Activated CD4-positive, alpha-beta T cell treated with anti-CD3 and anti-CD28 coated beads for 48 hours (primary cell): ENCODE results near the gene DEFB132.

Source experiments
- DNase-seq: peaks from one replicate; pipeline ENCODE4 v3.0.0-alpha.2; 2020

DEFB132 gene

DNA sequence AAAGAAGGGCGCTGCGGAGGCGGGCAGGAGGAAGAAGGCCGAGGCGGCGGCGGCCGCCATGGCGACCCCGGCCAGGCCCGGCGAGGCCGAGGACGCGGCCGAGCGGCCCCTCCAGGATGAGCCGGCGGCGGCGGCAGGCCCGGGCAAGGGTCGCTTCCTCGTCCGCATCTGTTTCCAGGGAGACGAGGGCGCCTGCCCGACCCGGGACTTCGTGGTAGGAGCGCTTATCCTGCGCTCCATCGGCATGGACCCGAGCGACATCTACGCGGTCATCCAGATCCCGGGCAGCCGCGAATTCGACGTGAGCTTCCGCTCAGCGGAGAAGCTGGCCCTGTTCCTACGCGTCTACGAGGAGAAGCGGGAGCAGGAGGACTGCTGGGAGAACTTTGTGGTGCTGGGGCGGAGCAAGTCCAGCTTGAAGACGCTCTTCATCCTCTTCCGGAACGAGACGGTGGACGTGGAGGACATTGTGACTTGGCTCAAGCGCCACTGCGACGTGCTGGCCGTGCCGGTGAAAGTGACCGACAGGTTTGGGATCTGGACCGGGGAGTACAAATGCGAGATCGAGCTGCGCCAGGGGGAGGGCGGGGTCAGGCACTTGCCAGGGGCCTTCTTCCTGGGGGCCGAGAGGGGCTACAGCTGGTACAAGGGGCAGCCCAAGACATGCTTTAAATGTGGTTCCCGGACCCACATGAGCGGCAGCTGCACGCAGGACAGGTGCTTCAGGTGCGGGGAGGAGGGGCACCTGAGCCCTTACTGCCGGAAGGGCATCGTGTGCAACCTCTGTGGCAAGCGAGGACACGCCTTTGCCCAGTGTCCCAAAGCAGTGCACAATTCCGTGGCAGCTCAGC lies 40.6 kb downstream of the DEFB132 start:
- DNase-seq, result peak; percentile 62

DNA sequence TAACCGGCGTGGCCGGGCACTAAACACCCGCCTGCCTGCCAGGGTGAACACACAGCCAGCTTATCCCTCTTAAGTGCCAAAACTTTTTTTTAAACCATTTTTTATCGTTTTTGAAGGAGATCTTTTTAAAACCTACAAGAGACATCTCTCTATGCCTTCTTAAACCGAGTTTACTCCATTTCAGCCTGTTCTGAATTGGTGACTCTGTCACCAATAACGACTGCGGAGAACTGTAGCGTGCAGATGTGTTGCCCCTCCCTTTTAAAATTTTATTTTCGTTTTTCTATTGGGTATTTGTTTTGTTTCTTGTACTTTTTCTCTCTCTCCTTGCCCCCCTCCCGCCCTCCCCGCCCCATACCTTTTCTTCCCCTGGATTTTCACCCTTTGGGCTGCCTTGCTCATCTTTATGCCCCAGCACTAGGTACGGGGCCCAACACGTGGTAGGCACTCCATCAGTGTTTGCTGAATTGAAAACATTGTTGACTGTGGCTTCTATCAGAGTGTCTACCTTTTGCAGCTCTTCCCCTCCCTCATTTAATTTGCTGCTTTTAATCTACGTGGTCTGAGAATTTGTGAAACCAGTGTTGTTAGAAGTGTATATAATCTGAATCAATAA lies 41.4 kb downstream of the DEFB132 start:
- no peak for DNase-seq

DNA sequence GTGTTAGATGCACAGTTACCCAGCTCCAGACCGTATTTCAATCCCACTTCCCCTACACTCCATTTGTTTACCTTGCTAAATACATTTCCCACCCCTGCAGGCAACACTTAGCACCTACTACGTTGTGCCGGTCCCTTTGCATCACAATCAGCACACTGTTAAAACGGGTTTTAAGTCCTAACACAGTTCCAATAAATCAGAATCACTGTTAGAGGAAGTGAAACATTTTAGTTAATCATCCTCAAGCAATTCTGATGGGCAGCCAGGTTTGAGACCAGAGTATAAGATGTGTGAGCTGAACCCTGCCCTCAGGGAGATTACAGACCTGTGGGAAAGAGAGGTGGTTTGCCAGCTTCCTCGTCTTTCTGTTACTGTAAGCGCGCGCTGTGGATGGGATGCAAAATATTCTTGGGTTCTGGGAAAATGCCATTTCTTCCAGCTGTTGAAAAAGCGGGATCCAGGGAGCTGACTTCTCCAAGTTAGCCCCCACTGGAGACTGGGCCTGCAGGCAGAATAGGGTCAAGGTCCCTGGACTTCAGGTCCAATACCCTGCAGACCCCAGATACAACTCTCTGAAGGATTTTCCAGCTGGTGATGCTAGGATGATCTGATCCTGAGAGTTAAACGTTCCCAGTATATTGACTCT lies 42.9 kb downstream of the DEFB132 start:
- no peak for DNase-seq

DNA sequence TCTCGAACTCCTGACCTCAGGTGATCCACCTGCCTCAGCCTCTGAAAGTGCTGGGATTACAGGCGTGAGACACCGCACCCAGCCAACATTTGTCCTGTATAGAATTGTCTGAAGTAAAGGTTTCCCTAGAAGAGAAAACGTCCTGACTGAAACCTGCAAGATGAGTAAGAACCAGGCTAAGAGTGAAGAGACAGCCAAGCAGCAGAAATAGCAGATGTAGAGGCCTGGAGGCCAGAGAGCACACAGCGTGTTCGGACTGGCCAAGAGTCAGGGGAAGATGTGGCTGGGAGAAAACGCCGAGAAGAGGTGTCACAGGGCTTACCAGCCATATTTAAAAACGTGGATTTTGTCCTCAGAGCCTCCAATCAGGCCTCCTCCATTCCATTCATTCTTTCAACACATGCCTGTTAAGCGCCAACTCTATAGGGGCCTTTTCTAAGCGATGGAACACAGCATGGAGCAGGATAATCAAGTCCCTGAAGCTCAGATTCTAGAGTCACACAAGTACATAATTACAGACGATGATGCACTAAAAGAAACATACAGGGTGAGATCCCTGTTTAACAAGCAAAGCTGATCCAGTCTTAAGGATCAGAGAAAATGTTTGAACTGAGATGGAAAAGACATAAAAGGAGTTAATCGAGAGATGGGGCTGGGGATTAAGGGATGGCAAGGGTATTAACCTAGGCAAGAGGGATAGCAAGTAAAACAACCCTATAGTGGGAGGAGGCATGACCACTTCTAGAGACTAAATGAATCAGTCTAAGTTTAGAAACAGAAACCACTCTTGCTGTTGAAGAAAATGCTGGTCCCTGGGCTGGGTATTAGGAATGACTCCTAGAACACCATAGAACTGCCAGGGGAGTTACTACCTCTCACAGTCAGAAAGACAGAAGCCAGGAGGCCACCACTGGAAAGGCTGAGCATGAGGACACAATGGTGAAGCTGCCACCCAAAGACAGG lies 44.6 kb downstream of the DEFB132 start:
- peak; percentile 24 for DNase-seq

DNA sequence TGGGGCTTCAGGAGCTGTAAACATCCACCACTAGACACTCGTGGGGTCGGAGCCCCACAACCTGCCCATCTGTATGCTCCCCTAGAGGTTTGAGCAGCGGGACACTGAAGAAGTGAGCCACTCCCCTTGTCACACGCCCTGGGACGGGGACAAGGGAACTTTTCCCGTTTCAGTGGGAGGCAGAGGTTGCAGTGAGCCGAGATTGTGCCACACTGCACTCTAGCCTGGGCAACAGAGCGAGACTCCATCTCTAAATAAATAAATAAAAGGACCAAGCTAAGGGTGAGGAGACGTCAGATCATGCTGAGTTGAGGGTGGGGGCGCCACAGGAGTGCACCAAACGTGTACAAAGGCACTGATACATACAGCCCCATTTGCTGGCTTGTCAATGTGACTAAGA lies 48.2 kb downstream of the DEFB132 start:
- DNase-seq, result no peak

DNA sequence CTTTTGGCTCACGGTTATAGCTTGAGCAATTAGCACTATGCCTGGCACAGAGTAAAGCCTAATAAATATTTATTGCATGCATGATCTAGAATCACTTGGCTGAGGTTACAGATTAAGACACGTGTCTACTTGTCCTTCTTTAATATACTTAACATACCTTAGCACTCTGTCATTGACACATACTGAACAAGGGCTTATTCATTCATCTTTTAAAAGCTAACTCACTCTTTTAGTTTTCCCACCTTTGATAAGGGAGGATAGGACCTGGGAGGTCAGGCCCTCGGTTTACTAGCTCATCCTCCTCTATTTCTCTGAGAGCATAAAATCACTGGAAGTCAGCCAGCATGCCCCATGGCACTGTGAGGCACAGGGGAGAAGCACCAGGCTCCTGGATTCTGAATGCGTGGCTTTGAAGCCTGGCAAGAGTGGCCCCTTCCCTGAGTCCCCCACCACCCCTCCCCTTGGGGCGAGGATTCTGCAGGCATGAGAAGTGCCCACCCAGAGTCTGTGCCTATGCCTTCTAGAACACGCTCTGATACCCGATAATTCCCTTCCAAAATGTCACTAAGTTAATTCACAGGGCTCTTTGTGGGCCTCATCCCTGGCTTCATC lies 51.0 kb downstream of the DEFB132 start:
- no peak for DNase-seq

DNA sequence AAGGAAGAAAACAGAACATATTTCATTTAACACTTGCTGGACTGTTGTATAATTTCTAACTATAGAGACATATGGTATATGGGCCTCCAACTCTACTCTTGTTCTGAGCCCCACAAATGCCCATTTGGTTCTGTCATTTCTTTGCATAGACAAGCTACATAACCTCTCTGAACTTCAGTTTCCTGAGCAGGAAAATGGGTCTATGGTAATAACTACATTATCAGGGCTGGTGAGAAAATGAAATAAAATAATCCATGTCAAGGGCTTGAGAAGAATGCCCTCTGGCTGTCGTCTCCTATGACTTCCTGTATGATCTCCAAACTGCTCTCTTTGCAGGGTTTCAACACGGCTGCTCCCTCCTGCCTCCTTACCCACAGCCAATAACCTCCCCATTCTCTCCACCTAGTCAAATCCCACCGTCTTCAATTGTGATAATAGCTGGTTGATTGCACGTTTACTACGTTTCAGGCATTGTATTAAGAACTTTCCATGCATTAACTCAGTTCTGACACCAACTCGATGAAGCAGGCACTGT lies 51.8 kb downstream of the DEFB132 start:
- no peak for DNase-seq

DNA sequence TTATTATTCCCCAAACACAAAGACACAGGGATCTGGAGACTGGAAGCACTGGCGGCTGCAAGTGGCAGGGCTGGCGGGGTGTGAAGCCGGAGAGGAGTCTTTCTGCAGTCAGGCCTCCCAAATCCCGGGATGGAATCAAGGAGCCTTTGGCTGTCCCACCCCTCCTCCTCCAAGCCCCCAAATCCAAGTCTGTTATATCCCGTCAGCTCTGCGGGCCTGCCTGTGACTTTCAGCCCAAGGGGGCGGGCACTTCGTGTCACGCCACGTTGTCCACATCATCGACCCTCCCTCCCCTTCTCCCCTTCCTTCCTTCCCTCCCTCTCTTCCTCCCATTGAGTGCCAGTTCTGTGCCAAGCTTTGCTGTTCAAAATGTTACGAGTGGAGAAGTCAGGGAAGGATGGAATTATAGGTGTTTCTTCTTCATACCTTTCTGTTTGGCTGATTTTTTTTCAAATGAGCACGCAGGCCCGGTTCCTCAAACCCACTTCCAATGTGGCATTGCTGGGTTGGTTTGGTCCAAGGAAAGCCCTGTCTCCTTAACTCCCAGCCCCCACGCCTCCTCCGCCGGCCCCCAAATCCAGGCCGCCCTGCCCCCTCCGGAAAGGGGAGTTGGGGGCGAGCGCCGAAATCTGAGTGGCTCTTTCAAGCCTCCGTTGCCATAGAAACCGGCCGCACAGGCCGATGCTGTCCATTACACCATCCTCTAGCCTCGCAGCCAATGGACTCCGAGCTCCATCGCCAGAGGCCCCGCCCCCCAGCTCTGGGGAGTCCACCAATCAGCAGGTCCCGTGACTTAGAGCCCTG lies 52.5 kb downstream of the DEFB132 start:
- DNase-seq, result peak; percentile 95

DNA sequence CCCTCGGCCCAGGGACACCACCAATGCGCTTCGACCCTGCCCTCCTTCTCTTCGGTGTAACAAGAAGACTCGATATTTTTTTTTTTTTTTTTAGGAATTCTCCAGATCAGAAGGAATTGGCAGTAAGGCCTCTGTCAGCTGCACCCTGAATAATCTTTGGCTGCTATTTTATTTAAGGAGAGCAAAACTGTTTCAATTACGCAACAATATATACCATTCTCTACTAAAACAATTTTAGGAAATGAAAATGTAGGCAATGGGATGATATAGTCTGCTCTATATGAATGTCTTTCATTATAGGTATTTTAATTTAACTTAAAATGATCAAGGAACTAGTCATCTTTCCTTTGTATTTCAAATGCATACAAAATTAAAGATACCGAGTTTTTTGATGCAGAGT lies 53.1 kb downstream of the DEFB132 start:
- DNase-seq, result no peak
